Measurements from ENCODE around the gene TMEM234. TPM values are rescaled to one million over a fixed set of nuclear protein-coding genes. Genes with fewer than 3 reads are reported as not detected.
A peak's percentile ranks its signal among the peaks of the same experiment; 100 is the strongest.

The TMEM234 gene
- total and polyA plus RNA-seq, 8 donors, result 19.3 to 24.8 (median 21.6) TPM

GRCh38 chr1:32250893-32251716 lies 29.0 kb upstream of the TMEM234 start, which contains the start of gene LCK:
Gene LCK, plus strand, starts transcription at chr1:32251265. Its CDS starts 23,065 bp downstream, at chr1:32274330.
- ATAC-seq, result no peak
- H3K36me3 ChIP-seq, result no peaks in the 10 kb centered on the region
- H3K9me3 ChIP-seq, result no peaks in the 10 kb centered on the region
- H3K27me3 ChIP-seq, result no peaks in the 10 kb centered on the region
- H3K4me1 ChIP-seq, result peaks cover 7 to 57% of the 10 kb centered on the region in 2 donors
- intact Hi-C loops (cut with DNase I), result no loop called here
- no peak for TF ChIP-seq CTCF (IDR thresholded peaks at IDR 0.05)
- peak within 1 kb of the TSS in 1 of 2 donors; percentile 27 for H3K4me3 ChIP-seq
- peak within 1 kb of the TSS; percentile 73 to 75 for H3K27ac ChIP-seq
- no peak for DNase-seq

GRCh38 chr1:32249831-32250525 lies 27.8 kb upstream of the TMEM234 start:
- ATAC-seq (peak; percentile 37), DNase-seq (peak in 2 of 4 donors; percentile 53 to 58)
- no peak for TF ChIP-seq CTCF (IDR thresholded peaks at IDR 0.05)
- H3K9me3 ChIP-seq, result no peaks in the 10 kb centered on the region
- intact Hi-C loops (cut with DNase I), result no loop called here
- H3K36me3 ChIP-seq, result no peaks in the 10 kb centered on the region
- peak overlapping the region; percentile 73 to 75 for H3K27ac ChIP-seq
- no peaks in the 10 kb centered on the region for H3K27me3 ChIP-seq
- peaks cover 7 to 64% of the 10 kb centered on the region in 2 donors for H3K4me1 ChIP-seq
- no peak overlapping the region for H3K4me3 ChIP-seq

GRCh38 chr1:32247983-32248889 lies 26.1 kb upstream of the TMEM234 start:
- peak in 3 of 4 donors; percentile 68 to 97 (median 86) for DNase-seq
- H3K36me3 ChIP-seq, result no peaks in the 10 kb centered on the region
- TF ChIP-seq CTCF (IDR thresholded peaks at IDR 0.05), result peak; percentile 78 to 94
- peaks cover 7 to 64% of the 10 kb centered on the region in 2 donors for H3K4me1 ChIP-seq
- peak; percentile 92 for ATAC-seq
- no peaks in the 10 kb centered on the region for H3K9me3 ChIP-seq
- intact Hi-C loops (cut with DNase I), result no loop called here
- peak overlapping the region in 1 of 2 donors; percentile 28 for H3K4me3 ChIP-seq
- peak overlapping the region; percentile 59 to 75 for H3K27ac ChIP-seq
- no peaks in the 10 kb centered on the region for H3K27me3 ChIP-seq

- no peak for TF ChIP-seq CTCF (IDR thresholded peaks at IDR 0.05)
- Histone ChIP-seq H3K27ac (peak overlapping the region; percentile 59 to 75), H3K27me3 (no peaks in the 10 kb centered on the region), H3K9me3 (no peaks in the 10 kb centered on the region), H3K4me1 (peaks cover 10 to 64% of the 10 kb centered on the region in 2 donors), H3K4me3 (peak overlapping the region in 1 of 2 donors; percentile 28), H3K36me3 (no peaks in the 10 kb centered on the region)
- no peak for DNase-seq
- intact Hi-C loops (cut with DNase I), result no loop called here
- no peak for ATAC-seq
Observed at GRCh38 chr1:32247452-32247851, 25.3 kb upstream of the TMEM234 start.
